Testis (tissue), 2 donors: ENCODE measurements around the gene RNF151.

Source experiments
- POLR2A ChIP-seq: fragments of 450-650 bp; IDR thresholded peaks from one replicate; pipeline ENCODE4 v1.6.1; 2017; ENCODE audit warnings: antibody characterized with exemption, mild to moderate bottlenecking, moderate library complexity
- TF ChIP-seq, protein P1 (sequence below), 3 experiments: fragments of 450-650 bp in 2 of 3; fragments of 200-600 bp in 1 of 3; sonication (generic) in 1 of 3; IDR thresholded peaks; one replicate each; pipeline ENCODE4 v1.5.1; 2016 to 2019; ENCODE audit warnings: antibody characterized with exemption in 3 of 3, mild to moderate bottlenecking in 2 of 3, moderate library complexity in 1 of 3

DNA sequence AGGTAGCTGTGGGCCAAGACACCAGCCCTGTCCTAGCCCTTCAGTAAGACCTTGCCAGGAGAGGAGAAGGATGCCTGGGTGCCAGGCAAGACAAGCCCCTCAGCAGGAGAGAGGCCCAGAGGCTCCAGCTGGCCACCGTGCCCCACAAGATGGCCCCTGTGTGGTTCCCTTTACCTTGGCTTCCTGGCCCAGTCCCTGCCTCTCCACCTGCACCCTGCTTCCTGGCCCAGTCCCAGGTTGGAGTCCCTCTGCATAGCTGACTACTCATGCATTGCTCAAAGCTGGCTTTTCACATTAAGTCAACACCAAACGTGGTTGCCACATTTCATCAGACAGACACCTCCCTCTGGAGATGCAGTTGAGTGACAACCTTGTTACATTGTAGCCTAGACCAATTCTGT, 27.1 kb downstream of the RNF151 start:
- TF ChIP-seq, protein P1, sequence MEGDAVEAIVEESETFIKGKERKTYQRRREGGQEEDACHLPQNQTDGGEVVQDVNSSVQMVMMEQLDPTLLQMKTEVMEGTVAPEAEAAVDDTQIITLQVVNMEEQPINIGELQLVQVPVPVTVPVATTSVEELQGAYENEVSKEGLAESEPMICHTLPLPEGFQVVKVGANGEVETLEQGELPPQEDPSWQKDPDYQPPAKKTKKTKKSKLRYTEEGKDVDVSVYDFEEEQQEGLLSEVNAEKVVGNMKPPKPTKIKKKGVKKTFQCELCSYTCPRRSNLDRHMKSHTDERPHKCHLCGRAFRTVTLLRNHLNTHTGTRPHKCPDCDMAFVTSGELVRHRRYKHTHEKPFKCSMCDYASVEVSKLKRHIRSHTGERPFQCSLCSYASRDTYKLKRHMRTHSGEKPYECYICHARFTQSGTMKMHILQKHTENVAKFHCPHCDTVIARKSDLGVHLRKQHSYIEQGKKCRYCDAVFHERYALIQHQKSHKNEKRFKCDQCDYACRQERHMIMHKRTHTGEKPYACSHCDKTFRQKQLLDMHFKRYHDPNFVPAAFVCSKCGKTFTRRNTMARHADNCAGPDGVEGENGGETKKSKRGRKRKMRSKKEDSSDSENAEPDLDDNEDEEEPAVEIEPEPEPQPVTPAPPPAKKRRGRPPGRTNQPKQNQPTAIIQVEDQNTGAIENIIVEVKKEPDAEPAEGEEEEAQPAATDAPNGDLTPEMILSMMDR (IDR thresholded peaks at IDR 0.05) = no peak
- TF ChIP-seq POLR2A = no peak
